HG03442 (cell line): ENCODE results near the gene ZNF324.
"Not testable (repeated sequence)": the region's sequence is repeated elsewhere in the genome, so short reads cannot be mapped to it uniquely, and the experiment has no call there.

ENCODE experiments used
- ATAC-seq: cut with Tn5 transposase; IDR thresholded peaks from one replicate; pipeline ENCODE4 v1.9.1; 2021; ENCODE audit warnings: mild to moderate bottlenecking, moderate library complexity; ENCODE audit not compliant: unreplicated experiment

The ZNF324 gene

GRCh38 chr19:58470837-58471543 lies 4.1 kb downstream of the ZNF324 start:
- not testable (repeated sequence) for ATAC-seq

GRCh38 chr19:58471736-58472135 lies 4.9 kb downstream of the ZNF324 start:
- no peak for ATAC-seq

GRCh38 chr19:58473775-58474174 lies 6.9 kb downstream of the ZNF324 start:
- no peak for ATAC-seq

- ATAC-seq, result no peak
Observed at GRCh38 chr19:58474291-58474996, 7.6 kb downstream of the ZNF324 start.

GRCh38 chr19:58474997-58475713 lies 8.3 kb downstream of the ZNF324 start:
- peak; percentile 8 for ATAC-seq

- ATAC-seq, result peak; percentile 74
Observed at GRCh38 chr19:58475714-58476497, 9.0 kb downstream of the ZNF324 start, which contains the start of gene ZNF446. ZNF446 (plus strand) TSS chr19:58476352; CDS start chr19:58477219, 867 bp downstream.

GRCh38 chr19:58476498-58477015 lies 9.7 kb downstream of the ZNF324 start:
- peak; percentile 1 for ATAC-seq

- ATAC-seq, result no peak
Observed at GRCh38 chr19:58477130-58477529, 10.2 kb downstream of the ZNF324 start.

GRCh38 chr19:58477871-58478270 lies 11.0 kb downstream of the ZNF324 start:
- ATAC-seq, result no peak

- ATAC-seq, result no peak
Observed at GRCh38 chr19:58479303-58479702, 12.4 kb downstream of the ZNF324 start.

GRCh38 chr19:58479736-58480480 lies 13.0 kb downstream of the ZNF324 start:
- no peak for ATAC-seq

GRCh38 chr19:58480481-58480830 lies 13.6 kb downstream of the ZNF324 start:
- ATAC-seq, result no peak

- ATAC-seq, result no peak
Observed at GRCh38 chr19:58480831-58481230, 14.0 kb downstream of the ZNF324 start.

- ATAC-seq, result no peak
Observed at GRCh38 chr19:58482372-58482771, 15.5 kb downstream of the ZNF324 start.

- no peak for ATAC-seq
Observed at GRCh38 chr19:58483776-58484175, 16.9 kb downstream of the ZNF324 start.

GRCh38 chr19:58484349-58484748 lies 17.5 kb downstream of the ZNF324 start:
- ATAC-seq, result not testable (repeated sequence)

- ATAC-seq, result no peak
Observed at GRCh38 chr19:58491393-58491792, 24.5 kb downstream of the ZNF324 start.

GRCh38 chr19:58492265-58492664 lies 25.4 kb downstream of the ZNF324 start:
- ATAC-seq, result no peak

- no peak for ATAC-seq
Observed at GRCh38 chr19:58497634-58498170, 30.8 kb downstream of the ZNF324 start.
